HG03095 (cell line): ENCODE results near the gene OR2H1.
A peak's percentile ranks its signal among the peaks of the same experiment; 100 is the strongest.

Source experiments
- ATAC-seq: cut with Tn5 transposase; IDR thresholded peaks from one replicate; pipeline ENCODE4 v1.9.1; 2021; ENCODE audit warnings: moderate library complexity; ENCODE audit not compliant: unreplicated experiment

Gene OR2H1

DNA sequence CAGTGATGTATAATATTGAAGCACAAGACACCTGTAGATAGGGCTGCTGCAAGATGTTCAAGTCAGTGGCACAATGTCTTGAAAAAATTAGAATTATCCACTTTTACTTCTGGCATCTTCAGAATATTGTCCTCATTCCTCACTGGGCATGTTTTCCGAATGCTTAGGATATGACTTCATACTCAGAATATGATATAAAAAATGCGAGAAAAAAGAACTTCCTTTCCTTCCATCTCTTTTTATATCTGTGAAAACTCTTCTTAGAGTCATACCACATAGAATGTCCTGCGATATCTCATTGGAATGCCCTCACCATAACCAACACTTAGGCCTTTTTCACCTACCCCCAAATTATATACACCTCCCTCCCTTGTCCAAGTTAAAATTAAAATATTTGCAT, 26.2 kb downstream of the OR2H1 start:
- no peak for ATAC-seq

DNA sequence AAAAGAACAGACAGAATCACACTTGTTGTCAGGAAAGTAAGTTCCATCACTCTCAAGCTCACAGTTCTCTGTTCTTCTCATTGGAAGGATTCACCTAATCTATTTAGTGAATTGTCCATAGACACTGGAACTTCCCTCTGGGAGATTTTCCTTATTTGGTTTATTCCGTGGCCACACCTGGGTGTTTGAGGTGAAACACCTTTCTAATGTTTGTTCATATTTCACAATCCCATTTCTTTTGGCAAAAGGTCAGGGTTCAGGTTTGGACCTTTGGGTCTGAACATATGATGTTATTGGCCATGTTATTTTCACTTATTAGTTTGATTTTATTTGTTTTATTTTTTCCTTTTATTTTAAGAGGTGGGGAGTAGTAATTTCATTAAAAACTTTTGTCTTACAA, 26.8 kb downstream of the OR2H1 start:
- ATAC-seq: no peak

DNA sequence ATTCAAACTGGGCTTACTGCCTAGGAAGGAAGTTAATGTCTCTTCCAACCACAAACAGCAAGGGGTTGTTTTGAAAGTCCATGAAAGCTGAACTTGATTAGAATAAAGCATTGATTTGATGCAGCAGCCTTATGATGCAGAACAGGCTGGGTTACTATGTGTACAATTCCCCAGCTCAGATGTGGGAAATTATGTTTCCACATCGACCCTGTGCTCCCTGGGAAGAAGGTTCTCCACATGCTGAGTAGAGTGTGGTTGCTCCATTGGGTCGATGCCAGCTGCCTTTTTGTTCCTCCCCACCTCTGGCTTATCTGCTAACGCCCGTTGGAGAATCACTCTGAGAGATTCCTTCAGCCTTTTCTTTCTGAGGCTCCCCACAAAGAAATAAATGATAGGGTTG, 29.6 kb downstream of the OR2H1 start:
- no peak for ATAC-seq

DNA sequence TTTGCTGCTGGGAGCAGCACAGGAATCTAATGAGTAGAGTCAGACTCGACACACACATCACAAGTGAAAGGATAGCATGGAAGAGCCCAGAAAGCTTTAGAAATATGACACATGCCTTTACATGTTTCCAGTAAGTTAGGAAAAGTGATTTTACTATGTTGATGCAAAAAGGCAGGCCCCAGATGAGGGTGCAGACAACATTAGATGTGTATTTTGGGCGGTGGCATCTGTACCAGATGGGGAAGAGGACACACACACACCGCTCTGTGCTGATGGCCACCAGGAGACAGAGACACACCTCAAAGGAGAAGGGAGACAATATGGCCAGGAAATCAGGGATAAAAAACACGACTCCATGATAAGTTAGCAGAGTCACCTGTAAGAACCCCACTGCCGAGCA, 30.2 kb downstream of the OR2H1 start:
- ATAC-seq: no peak

GRCh38 chr6:29487660-29488059, 30.7 kb downstream of the OR2H1 start, which contains the start of gene MAS1L:
Gene MAS1L, minus strand, starts transcription at chr6:29487956. Its CDS starts 54 bp downstream, at chr6:29487902.
- ATAC-seq: no peak

DNA sequence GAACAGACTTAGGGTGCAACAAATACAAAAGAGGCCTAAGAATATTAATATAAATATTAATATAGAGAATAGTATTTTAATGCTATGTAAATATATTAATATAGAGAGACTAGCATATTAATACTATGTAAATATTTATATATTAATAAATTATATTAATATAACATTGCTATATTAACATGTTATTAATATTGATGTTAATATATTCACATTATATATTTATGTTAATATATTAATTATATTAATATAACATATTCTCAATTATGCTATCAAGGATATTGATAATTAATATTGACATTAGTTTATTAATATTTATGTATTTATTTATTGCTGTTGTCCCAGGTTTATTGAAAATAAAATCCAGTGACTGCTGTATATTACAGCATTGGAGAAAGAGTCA, 31.9 kb downstream of the OR2H1 start:
- no peak for ATAC-seq

- no peak for ATAC-seq
These were observed 32.3 kb downstream of the OR2H1 start for GRCh38 chr6:29489286-29489685.

DNA sequence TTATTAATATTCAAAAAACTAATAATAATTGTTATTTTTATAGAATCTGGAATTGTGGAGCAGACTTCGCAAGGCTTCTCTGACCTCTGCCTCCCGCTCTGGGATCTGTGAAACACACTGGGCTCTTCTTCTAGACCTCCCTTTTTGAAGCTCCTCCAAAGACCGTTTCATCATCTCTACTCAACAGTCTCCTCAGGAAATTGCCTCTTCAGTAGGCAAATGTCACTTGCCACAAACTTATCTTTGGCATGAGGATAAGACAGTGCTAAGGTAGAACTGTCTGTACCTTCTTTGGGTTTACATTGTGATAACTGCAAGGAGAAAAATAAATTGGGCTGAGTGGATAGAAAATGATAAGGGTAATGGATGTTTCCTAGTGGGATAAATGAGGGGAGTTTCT, 33.1 kb downstream of the OR2H1 start:
- no peak for ATAC-seq

GRCh38 chr6:29490552-29490951, 33.6 kb downstream of the OR2H1 start:
- ATAC-seq: no peak

- no peak for ATAC-seq
These were observed 34.6 kb downstream of the OR2H1 start for GRCh38 chr6:29491574-29491973.

- ATAC-seq: no peak
These were observed 36.3 kb downstream of the OR2H1 start for GRCh38 chr6:29493261-29493660.

- no peak for ATAC-seq
These were observed 37.2 kb downstream of the OR2H1 start for GRCh38 chr6:29494131-29494530.

DNA sequence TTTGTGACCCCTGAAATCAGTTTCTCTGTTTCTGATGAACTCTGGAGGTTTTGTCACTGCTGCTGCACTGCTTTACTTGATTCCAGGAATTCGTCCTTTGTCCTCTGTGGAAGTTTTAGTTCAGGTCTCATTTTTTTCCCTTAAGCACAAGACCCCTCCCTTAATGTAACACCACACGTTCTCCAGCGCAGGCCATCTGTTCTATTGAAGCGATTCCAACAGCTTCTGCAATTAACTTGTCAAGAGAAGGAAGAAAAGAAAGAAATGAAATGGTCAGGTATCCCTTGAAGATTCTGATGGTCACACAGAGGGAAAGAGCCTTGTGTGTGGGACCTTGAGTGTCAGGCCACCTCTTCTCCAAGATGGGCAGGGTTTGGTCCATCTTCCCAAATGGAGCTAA, 38.6 kb downstream of the OR2H1 start:
- no peak for ATAC-seq

DNA sequence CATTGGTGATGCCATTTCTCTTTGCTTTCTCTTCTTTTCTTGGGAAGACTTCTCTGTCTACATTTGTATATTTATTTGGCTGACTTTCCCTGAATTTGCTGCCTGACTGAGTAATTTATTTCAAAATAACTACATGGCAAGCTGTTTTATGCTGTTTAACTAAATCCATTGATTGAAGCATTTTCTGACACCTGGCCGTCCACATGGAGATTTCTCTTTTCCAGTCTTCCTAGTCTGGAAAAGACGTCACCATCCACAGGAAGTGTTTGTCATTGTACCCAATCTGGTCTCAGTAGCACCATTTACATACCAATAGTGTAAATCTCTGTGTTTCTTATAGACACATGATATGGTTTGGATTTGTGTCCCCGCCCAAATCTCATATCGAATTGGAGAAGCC, 40.0 kb downstream of the OR2H1 start:
- ATAC-seq: no peak

DNA sequence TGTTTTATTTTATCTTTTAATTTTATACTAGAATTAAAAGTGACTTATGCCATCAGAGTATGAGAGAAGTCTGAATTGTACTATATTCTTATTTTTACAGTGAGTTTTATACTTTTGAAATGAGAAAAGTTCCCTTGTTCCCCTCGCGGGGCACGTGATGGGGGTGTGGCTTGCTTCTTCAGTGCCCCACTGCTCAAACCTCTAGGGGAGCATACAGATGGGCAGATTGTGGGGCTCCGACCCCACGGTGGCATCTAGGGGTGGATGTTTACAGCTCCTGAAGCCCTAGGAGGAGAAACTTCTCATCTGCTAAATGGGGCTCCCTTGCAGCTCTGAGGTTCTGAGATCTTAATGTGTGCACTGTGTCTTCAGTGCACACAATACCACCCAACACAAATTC, 42.7 kb downstream of the OR2H1 start:
- ATAC-seq: no peak

DNA sequence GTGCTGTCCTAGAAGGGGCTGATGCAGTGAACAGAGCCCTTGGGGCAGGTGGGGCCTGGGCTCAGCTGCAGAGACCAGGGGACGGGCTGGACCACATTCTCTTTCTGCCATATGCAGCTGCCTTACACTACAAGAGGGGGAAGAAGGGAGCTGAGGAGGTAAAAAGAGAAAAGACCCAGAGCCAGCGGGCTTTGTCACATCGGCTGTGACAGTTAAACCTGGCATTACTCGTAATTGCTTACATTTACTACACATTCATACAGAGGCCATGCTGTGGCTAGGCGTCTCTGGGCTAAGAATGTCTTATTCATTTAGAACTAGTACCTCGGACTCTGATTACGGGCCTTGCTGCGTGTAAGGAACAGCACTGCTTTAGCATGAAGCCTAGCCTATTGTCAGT, 43.6 kb downstream of the OR2H1 start:
- no peak for ATAC-seq

- no peak for ATAC-seq
These were observed 44.2 kb downstream of the OR2H1 start for GRCh38 chr6:29501106-29501505.

DNA sequence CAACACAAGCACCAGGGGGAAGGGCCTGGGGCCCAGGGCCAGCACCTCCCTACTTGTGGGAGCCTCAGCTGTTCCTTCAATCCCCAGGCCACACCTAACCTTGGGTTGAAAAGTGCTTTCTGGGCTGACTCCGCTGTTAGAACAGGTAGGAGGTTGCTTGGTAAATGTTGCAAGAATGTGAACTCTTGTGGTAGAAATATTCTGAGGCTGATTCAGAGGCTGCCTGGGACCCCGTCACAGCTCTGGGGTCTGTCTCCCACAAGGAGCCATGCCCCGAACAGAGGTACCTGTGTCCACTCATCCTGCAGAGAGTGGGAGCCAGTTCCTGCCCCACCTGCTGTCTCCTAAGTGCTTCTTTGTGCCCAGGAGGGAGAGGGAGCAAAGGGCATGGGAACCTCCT, 45.2 kb downstream of the OR2H1 start:
- ATAC-seq: no peak

DNA sequence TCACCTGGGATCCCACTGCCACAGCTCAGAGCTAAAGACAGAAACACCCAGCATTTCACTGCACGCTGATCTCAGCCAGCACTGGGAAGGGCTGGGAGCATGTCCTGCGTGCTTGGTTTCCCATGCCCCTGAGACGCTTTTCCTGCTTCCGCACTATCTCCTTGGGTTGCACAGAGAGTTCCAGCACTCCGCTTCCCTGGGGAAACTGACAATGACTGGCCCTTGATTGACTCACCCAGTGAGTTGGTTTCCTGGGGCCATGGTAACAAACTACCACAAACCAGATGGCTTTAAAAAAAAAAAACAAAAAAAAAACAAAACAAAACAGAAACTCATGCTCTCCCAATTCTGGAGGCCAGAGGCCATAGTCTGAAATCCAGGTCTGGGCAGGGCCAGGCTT, 45.6 kb downstream of the OR2H1 start:
- ATAC-seq: no peak

DNA sequence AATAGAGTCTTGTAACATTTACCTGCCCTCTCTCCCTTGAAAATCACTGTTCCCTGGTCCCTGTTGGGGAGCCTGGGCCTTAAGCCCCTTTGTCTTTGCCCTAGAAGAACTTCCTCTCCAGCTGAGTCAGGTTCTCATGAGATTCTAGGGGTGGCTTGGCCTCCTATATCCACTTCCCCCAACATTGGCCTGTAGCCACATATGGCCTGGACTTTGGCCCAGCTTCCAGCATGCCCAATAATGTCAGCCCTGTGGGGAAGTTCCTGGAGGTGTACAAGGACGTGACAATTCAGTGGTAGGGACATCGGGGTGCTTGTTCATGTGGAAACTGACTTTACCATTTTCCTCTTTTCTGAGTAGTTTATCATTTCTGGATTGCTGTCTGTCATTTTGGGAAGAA, 48.0 kb downstream of the OR2H1 start:
- ATAC-seq: no peak

DNA sequence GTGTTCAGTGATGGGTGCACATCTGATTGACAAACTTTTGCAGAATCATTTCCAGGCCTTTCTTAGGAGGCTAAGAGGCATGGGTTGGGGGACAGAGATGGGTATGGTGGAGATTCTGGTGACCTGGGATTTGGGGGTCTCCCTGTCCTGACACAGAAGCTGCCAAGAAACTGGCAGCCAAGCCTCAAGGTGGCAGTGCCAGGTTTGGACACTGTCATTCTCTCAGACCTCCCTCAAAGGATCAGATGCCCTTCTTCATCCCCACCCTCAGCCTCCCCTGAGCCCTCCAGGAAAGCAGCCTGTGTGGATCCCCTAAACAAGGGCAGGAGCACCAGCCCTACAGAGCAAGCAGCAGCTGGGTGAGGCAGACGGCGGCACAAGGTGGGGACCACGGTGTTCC, 48.9 kb downstream of the OR2H1 start:
- no peak for ATAC-seq

DNA sequence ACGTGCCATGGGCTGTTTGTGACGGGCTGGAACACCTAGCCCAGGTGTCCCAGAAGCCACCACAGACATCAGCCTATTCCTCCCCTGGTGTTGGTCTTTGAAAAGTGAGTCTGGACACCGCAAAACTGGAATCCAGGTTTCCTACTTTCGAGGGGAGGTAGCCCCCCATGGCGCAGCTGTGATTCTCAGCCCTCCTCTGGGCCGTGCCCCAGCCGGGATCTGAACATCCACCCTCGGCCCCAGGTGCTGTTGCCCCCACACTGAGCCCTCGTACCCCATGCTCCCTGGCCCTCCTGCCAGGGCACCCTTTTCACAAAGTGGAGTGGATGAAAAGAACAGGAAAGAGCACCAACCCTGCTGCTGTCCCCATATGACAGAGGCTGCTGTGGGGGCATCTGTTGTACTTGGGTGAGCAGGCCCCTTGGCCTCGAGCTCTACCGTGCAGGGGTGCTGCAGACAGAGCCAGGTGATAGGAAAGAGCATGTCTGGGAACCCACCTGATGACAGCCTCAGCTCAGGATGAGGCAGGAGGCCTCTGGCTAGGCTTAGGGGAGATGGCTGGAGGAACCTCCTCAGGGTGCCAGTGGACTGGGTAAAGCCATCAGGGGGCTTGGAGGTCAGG, 49.6 kb downstream of the OR2H1 start:
- no peak for ATAC-seq

DNA sequence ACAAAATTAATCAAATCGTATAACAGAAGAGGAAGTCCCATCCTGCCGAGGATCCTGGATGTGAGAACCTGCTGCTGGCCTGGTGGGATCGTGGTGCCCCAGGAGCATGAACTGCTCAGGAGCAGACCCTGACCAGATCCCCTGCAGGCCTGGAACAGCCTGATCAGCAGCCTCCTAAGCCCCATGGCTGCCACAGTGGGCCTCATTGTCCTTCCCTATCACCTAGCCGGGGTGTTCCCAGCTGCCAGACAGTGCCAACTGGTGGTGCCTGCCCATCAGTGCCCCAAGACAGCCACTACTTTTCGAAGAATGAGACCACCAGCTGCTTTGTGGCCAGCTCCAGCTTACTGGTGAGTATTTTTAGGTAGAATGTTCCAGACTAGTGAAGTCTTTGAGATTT, 50.4 kb downstream of the OR2H1 start:
- ATAC-seq: no peak

- peak; percentile 86 for ATAC-seq
These were observed 52.3 kb downstream of the OR2H1 start for GRCh38 chr6:29509239-29509638.
